ENCODE data around the gene LTA.

DNA sequence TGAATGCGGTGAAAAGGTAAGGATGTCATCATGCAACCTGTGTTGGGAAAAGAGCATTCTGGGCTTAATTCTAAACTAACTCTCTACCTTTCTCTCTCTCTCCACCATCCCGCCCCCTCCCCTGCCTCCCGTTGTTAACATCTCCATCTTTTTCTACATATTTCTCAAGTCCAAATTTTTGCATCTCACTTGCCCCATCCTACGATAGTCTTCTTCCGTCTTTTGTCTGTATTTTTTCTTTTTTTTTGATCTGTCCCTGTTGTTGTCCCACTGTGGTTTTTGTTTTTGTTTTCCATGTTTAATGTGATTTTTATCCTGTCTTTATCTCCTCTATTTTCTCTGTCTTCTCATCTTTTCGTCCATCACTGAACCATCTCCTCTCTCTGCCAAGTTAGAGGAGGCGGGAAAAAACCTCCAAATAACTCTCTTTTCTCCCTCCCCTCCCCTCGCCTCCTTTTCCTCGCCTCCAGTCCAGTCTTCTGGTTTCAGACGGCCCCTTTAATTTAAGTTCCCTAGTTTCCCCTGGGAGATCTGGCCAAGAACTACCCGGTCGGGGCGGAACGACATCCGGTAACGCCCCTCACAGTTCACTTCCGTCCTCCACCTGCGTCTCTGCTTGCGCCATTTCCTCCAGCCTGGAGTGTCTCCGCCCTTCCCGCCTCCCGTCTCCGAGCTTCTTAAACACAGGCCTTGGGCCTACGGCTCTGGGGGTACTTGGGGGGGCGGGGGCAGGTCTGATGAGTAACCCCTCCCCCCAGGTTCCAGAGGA is 24.9 kb upstream of the LTA start, which contains the start of gene NFKBIL1:
- TF ChIP-seq EGR1 (IDR thresholded peaks at IDR 0.05; ENCODE audit: low read depth) (no peak), ZNF274 (IDR thresholded peaks at IDR 0.05; ENCODE audit: low read depth, low read length) (no peak), POLR2A (IDR thresholded peaks at IDR 0.05; ENCODE audit: borderline replicate concordance, extremely low read depth, insufficient read depth, insufficient read length) (peak; percentile 37), EZH2 (IDR thresholded peaks at IDR 0.05) (no peak), CEBPB (IDR thresholded peaks at IDR 0.05; ENCODE audit: low read depth) (no peak), SIN3A (IDR thresholded peaks at IDR 0.05; ENCODE audit: low read depth) (no peak), SP1 (IDR thresholded peaks at IDR 0.05; ENCODE audit: low read depth) (no peak), POLR2AphosphoS5 (IDR thresholded peaks at IDR 0.05; ENCODE audit: low read depth, low read length) (peak; percentile 84), JUND (IDR thresholded peaks at IDR 0.05) (no peak), TCF7L2 (IDR thresholded peaks at IDR 0.05; ENCODE audit: borderline replicate concordance, extremely low read depth, insufficient read depth, insufficient read length) (no peak), ZFX (IDR thresholded peaks at IDR 0.05) (peak; percentile 69)
- TF ChIP-seq, protein P1, sequence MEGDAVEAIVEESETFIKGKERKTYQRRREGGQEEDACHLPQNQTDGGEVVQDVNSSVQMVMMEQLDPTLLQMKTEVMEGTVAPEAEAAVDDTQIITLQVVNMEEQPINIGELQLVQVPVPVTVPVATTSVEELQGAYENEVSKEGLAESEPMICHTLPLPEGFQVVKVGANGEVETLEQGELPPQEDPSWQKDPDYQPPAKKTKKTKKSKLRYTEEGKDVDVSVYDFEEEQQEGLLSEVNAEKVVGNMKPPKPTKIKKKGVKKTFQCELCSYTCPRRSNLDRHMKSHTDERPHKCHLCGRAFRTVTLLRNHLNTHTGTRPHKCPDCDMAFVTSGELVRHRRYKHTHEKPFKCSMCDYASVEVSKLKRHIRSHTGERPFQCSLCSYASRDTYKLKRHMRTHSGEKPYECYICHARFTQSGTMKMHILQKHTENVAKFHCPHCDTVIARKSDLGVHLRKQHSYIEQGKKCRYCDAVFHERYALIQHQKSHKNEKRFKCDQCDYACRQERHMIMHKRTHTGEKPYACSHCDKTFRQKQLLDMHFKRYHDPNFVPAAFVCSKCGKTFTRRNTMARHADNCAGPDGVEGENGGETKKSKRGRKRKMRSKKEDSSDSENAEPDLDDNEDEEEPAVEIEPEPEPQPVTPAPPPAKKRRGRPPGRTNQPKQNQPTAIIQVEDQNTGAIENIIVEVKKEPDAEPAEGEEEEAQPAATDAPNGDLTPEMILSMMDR (IDR thresholded peaks at IDR 0.05 in 2 of 3, conservative IDR thresholded peaks at IDR 0.05 in 1 of 3; ENCODE audit: borderline replicate concordance in 1 of 3, insufficient read depth in 1 of 3, low read depth in 2 of 3, low read length in 2 of 3) = no peak
